GM13976 (cell line): ENCODE results near the gene SMIM38.

Source experiments
- DNase-seq: peaks from one replicate; pipeline ENCODE4 v3.0.0; 2012; ENCODE audit warnings: low spot score
- CTCF ChIP-seq: IDR thresholded peaks from 2 replicates; pipeline ENCODE4 v1.5.1; 2012; ENCODE audit warnings: borderline replicate concordance, mild to moderate bottlenecking; ENCODE audit not compliant: insufficient read depth; ENCODE audit errors: extremely low read depth, missing control alignments, control extremely low read depth
- in situ Hi-C: fragments of 300-500 bp; cut with MboI; formaldehyde crosslinking; loops from one replicate; pipeline ENCODE4 v1.12.0; 2022; ENCODE audit warnings: low sequenced_read_pairs, mixed read lengths, inconsistent platforms; ENCODE audit not compliant: unreplicated experiment

SMIM38 gene

GRCh38 chr11:69194956-69195355, 39.2 kb downstream of the SMIM38 start:
- TF ChIP-seq CTCF: no peak
- DNase-seq: no peak
- in situ Hi-C loops: no loop called here

GRCh38 chr11:69195824-69196782, 40.4 kb downstream of the SMIM38 start:
- in situ Hi-C loops: no loop called here
- DNase-seq: no peak
- no peak for TF ChIP-seq CTCF

GRCh38 chr11:69196783-69197169, 41.0 kb downstream of the SMIM38 start:
- TF ChIP-seq CTCF: no peak
- in situ Hi-C loops: no loop called here
- DNase-seq: no peak

GRCh38 chr11:69198891-69199582, 43.3 kb downstream of the SMIM38 start:
- DNase-seq: no peak
- in situ Hi-C loops: no loop called here
- no peak for TF ChIP-seq CTCF

- no peak for TF ChIP-seq CTCF
- in situ Hi-C loops: no loop called here
- DNase-seq: no peak
Measured at GRCh38 chr11:69199583-69200315, 44.0 kb downstream of the SMIM38 start.

- DNase-seq: no peak
- no peak for TF ChIP-seq CTCF
- in situ Hi-C loops: no loop called here
Measured at GRCh38 chr11:69200331-69201065, 44.8 kb downstream of the SMIM38 start.
